Lung (tissue), 13 donors: ENCODE data around the gene BMP2K. TPM values are rescaled to one million over a fixed set of nuclear protein-coding genes. Genes with fewer than 3 reads are reported as not detected.

ENCODE experiments used
- ATAC-seq: fragments of 200-7000 bp; cut with Tn5 transposase; one replicate; pipeline ENCODE4 v1.9.1; 2020; ENCODE audit warnings: moderate number of reproducible peaks; ENCODE audit not compliant: insufficient read depth, low FRiP score
- DNase-seq, 3 donors: peaks; one replicate each; pipeline ENCODE4 v3.0.0-alpha.2; 2013 to 2017
- H3K27ac ChIP-seq, 2 donors: one replicate each; pipeline ENCODE4 v1.5.1; 2013; ENCODE audit warnings: mild to moderate bottlenecking in 2 of 2, moderate library complexity in 2 of 2, control low read depth in 1 of 2, inconsistent platforms in 1 of 2, low read depth in 1 of 2, low read length in 1 of 2
- H3K27me3 ChIP-seq, 3 donors: one replicate each; pipeline ENCODE4 v1.5.1; 2013; ENCODE audit warnings: low read length in 2 of 3; ENCODE audit not compliant: control insufficient read depth in 3 of 3, insufficient read depth in 3 of 3
- H3K36me3 ChIP-seq, 4 donors: one replicate each; pipeline ENCODE4 v1.5.1; 2013; ENCODE audit warnings: low read length in 4 of 4, mild to moderate bottlenecking in 1 of 4, moderate library complexity in 1 of 4; ENCODE audit not compliant: control insufficient read depth in 4 of 4, insufficient read depth in 4 of 4
- H3K4me1 ChIP-seq, 5 donors: one replicate each; pipeline ENCODE4 v1.5.1; 2013; ENCODE audit warnings: low read length in 5 of 5, mild to moderate bottlenecking in 2 of 5, moderate library complexity in 1 of 5; ENCODE audit not compliant: control insufficient read depth in 5 of 5, insufficient read depth in 5 of 5
- H3K4me3 ChIP-seq: one replicate; pipeline ENCODE4 v1.5.1; 2013; ENCODE audit warnings: mild to moderate bottlenecking, control low read depth, moderate library complexity
- H3K9ac ChIP-seq, 2 donors: one replicate each; pipeline ENCODE4 v1.5.1; 2013; ENCODE audit warnings: low read length in 2 of 2, control low read depth in 1 of 2; ENCODE audit not compliant: insufficient read depth in 1 of 2
- H3K9me3 ChIP-seq, 4 donors: one replicate each; pipeline ENCODE4 v1.5.1; 2013; ENCODE audit warnings: low read length in 3 of 4, mild to moderate bottlenecking in 1 of 4, moderate library complexity in 1 of 4; ENCODE audit not compliant: control insufficient read depth in 4 of 4, insufficient read depth in 3 of 4
- CTCF ChIP-seq: IDR thresholded peaks from 2 replicates; pipeline ENCODE4 v1.5.1; 2012; ENCODE audit warnings: mild to moderate bottlenecking; ENCODE audit errors: control extremely low read depth, extremely low read depth
- WGBS, 2 donors: extraction: QIAGEN DNeasy Blood & Tissue Kit; methylation state at CpG; one replicate each; pipeline ENCODE4 v1.1.7; 2013; 5-methylcytosine and 5-hydroxymethylcytosine counted together
- polyA plus RNA-seq, 2 donors: library from polyadenylated mRNA; stranded (reverse); fragments of 200-250 nt; gene quantifications; one replicate each; pipeline ENCODE4 v1.2.1, GENCODE V29; 2013
- small RNA-seq: library from RNA; depleted of rRNA; stranded (forward); fragments of <200 nt; gene quantifications from one replicate; pipeline ENCODE3, GENCODE V24; 2014; ENCODE audit warnings: low replicate concordance
- total RNA-seq, 2 donors: library from RNA; depleted of rRNA in 1 of 2; stranded (reverse); fragments of >200 nt in 1 of 2; gene quantifications; one replicate each; pipeline ENCODE4 v1.2.1, GENCODE V29; 2014 to 2021
- donor health status: control.
- donor health status: control.
- donor health status: Bipolar disorder and iron deficiency.
- donor health status: healthy.
- donor health status: DM: yes; HTN: yes; CAD: no.

BMP2K gene
- total and polyA plus RNA-seq, 4 donors: 10.0 to 89.7 (median 26.0) TPM

- DNase-seq: no peak
- no peak overlapping the region for H3K4me3 ChIP-seq
- 84 to 89% methylated on average over 5 of the region's 5 CpGs for WGBS, 2 donors
These were observed 180.8 kb downstream of the BMP2K start for GRCh38 chr4:78956975-78957374.

DNA sequence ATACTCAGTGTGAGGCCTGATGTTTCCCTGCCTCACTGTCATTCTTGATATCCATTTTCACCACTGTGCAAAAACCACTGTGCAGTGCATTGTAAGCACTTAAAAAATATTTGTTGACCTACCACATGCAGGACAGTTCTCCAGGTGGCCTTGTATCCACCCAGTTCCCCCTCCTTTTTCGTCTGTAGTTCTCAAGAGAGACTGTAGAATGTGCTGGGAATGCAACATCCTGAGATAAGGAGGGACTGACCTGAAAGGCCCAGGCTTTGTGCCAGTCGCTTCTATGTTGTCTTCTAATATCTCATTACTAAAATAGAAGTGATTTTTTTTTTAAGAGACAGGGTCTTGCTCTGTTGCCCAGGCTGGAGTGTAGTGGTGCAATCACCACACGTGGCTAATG is 184.8 kb downstream of the BMP2K start:
- no peak for DNase-seq
- TF ChIP-seq CTCF: no peak
- H3K9me3 ChIP-seq: no peaks in the 10 kb centered on the region
- H3K9ac ChIP-seq: no peak overlapping the region
- ATAC-seq: no peak
- H3K36me3 ChIP-seq: no peaks in the 10 kb centered on the region
- H3K27me3 ChIP-seq: no peaks in the 10 kb centered on the region
- no peak overlapping the region for H3K4me3 ChIP-seq
- no peak overlapping the region for H3K27ac ChIP-seq
- H3K4me1 ChIP-seq: no peaks in the 10 kb centered on the region
- 70 to 81% methylated on average over 3 of the region's 3 CpGs for WGBS, 2 donors

More at GRCh38 chr4:78956975-78957374, 180.8 kb downstream of the BMP2K start:
- no peak overlapping the region for H3K27ac ChIP-seq
- no peaks in the 10 kb centered on the region for H3K36me3 ChIP-seq
- no peak overlapping the region for H3K9ac ChIP-seq
- H3K4me1 ChIP-seq: no peaks in the 10 kb centered on the region
- ATAC-seq: no peak
- TF ChIP-seq CTCF: no peak
- H3K27me3 ChIP-seq: no peaks in the 10 kb centered on the region
- H3K9me3 ChIP-seq: peaks cover 0 to 2% (median 0%) of the 10 kb centered on the region in 4 donors

Small RNA genes within 50 kb of the gene (small RNA-seq; reads per million reads assigned to genes)
- gene AC098818.1: not detected
- gene MIR5096: not detected
- 0.08 reads per million for gene RN7SL127P

Other genes starting within 250 kb of the BMP2K start
- gene ANXA3, start 224.6 kb upstream of the BMP2K start, total RNA-seq: 100 to 1,000 TPM in 1 of 2 donors, 10 to 100 TPM in 1; 84.1 to 244 TPM
- gene ANXA3, start 224.6 kb upstream of the BMP2K start, polyA plus RNA-seq: 100 to 1,000 TPM; 123 to 189 TPM
- gene PAQR3, start 163.1 kb downstream of the BMP2K start, total RNA-seq: 10 to 100 TPM in 1 of 2 donors, 1 to 10 TPM in 1; 8.2 to 12.1 TPM
- gene PAQR3, start 163.1 kb downstream of the BMP2K start, polyA plus RNA-seq: 1 to 10 TPM; 3.1 to 4.8 TPM